ENCODE measurements around the gene SASH3.

Gene SASH3

GRCh38 chrX:129783291-129783713, 3.6 kb downstream of the SASH3 start:
- DNase-seq (ENCODE audit: low read depth in 2 of 2), result no peak

- no peak for DNase-seq (ENCODE audit: low read depth in 2 of 2)
Observed at GRCh38 chrX:129784371-129784770, 4.6 kb downstream of the SASH3 start.

- DNase-seq (ENCODE audit: low read depth in 2 of 2), result no peak
Observed at GRCh38 chrX:129785160-129785947, 5.6 kb downstream of the SASH3 start.

GRCh38 chrX:129786210-129786651, 6.5 kb downstream of the SASH3 start:
- DNase-seq (ENCODE audit: low read depth in 2 of 2), result no peak

- no peak for DNase-seq (ENCODE audit: low read depth in 2 of 2)
Observed at GRCh38 chrX:129787336-129788055, 7.7 kb downstream of the SASH3 start.

GRCh38 chrX:129788527-129788926, 8.8 kb downstream of the SASH3 start:
- DNase-seq (ENCODE audit: low read depth in 2 of 2), result no peak

- no peak for DNase-seq (ENCODE audit: low read depth in 2 of 2)
Observed at GRCh38 chrX:129790146-129790545, 10.4 kb downstream of the SASH3 start.

- DNase-seq (ENCODE audit: low read depth in 2 of 2), result no peak
Observed at GRCh38 chrX:129790808-129791207, 11.1 kb downstream of the SASH3 start.

- DNase-seq (ENCODE audit: low read depth in 2 of 2), result no peak
Observed at GRCh38 chrX:129791336-129791735, 11.6 kb downstream of the SASH3 start.

GRCh38 chrX:129791961-129792570, 12.3 kb downstream of the SASH3 start:
- DNase-seq (ENCODE audit: low read depth in 2 of 2), result no peak

GRCh38 chrX:129792586-129793291, 13.0 kb downstream of the SASH3 start:
- no peak for DNase-seq (ENCODE audit: low read depth in 2 of 2)

GRCh38 chrX:129793604-129794191, 13.9 kb downstream of the SASH3 start:
- no peak for DNase-seq (ENCODE audit: low read depth in 2 of 2)

- no peak for DNase-seq (ENCODE audit: low read depth in 2 of 2)
Observed at GRCh38 chrX:129795584-129795983, 15.8 kb downstream of the SASH3 start.

- no peak for DNase-seq (ENCODE audit: low read depth in 2 of 2)
Observed at GRCh38 chrX:129797251-129797906, 17.6 kb downstream of the SASH3 start.

GRCh38 chrX:129798456-129798855, 18.7 kb downstream of the SASH3 start:
- no peak for DNase-seq (ENCODE audit: low read depth in 2 of 2)

- no peak for DNase-seq (ENCODE audit: low read depth in 2 of 2)
Observed at GRCh38 chrX:129798888-129799287, 19.1 kb downstream of the SASH3 start.

- DNase-seq (ENCODE audit: low read depth in 2 of 2), result no peak
Observed at GRCh38 chrX:129800186-129800585, 20.4 kb downstream of the SASH3 start.

- DNase-seq (ENCODE audit: low read depth in 2 of 2), result no peak
Observed at GRCh38 chrX:129802863-129803262, 23.1 kb downstream of the SASH3 start.

GRCh38 chrX:129804806-129805205, 25.1 kb downstream of the SASH3 start:
- DNase-seq (ENCODE audit: low read depth in 2 of 2), result no peak

- no peak for DNase-seq (ENCODE audit: low read depth in 2 of 2)
Observed at GRCh38 chrX:129808158-129808828, 28.5 kb downstream of the SASH3 start.
